Measurements from ENCODE around the gene OTOG. TPM values are rescaled to one million over a fixed set of nuclear protein-coding genes. Genes with fewer than 3 reads are reported as not detected.
"Not testable (repeated sequence)": the region's sequence is repeated elsewhere in the genome, so short reads cannot be mapped to it uniquely, and the experiment has no call there.

Gene OTOG
- total RNA-seq, 1 donor, result not detected

DNA sequence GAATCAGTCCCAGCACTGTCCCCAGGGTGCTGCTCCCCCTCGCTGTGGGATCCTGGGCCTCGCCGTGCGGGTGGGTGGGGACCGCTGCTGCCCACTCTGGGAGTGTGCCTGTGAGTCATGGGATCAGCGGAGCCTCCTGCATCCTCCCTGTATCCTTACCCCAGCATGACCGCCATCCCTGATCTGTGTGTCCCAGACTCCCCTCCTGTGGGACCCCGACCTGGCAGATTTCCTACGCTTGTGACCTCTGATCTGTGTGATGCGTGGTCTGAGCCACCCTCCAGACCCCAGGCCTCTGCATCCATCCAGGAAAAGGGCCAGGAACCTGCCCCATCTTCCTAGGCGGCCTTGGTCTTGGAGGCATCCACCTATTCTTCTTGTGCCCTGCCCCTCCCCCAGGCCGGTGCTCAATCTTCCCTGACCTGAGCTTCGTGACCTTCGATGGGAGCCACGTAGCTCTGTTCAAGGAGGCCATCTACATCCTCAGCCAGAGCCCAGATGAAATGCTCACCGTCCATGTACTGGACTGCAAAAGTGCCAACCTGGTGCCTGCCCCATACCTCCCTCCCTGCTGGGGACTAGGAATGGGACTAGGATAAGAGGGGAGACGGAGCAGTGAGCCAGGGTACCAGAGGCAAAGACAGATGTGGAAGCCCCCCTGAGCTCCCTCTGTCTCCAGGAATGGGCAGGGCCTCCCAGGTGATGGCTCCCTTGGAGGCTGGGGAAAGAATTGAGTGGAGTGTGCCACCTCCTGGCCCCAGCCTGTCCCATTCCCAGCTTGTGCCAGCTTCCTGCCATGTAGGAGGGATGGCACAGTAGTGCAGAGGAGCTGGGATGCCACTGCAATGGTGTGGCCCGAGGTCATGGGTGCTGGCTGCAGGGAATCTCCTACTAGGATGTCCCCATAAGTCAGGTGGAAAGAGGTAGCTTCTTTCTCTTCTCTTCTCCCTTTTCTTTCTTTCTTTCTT, 65.4 kb downstream of the OTOG start:
- DNase-seq (ENCODE audit: low read depth in 2 of 3, low spot score in 2 of 3), result no peak

- DNase-seq (ENCODE audit: low read depth in 2 of 3, low spot score in 2 of 3), result no peak
These were observed 66.4 kb downstream of the OTOG start for GRCh38 chr11:17613428-17613962.

GRCh38 chr11:17613983-17614382, 66.9 kb downstream of the OTOG start:
- no peak for DNase-seq (ENCODE audit: low read depth in 2 of 3, low spot score in 2 of 3)

DNA sequence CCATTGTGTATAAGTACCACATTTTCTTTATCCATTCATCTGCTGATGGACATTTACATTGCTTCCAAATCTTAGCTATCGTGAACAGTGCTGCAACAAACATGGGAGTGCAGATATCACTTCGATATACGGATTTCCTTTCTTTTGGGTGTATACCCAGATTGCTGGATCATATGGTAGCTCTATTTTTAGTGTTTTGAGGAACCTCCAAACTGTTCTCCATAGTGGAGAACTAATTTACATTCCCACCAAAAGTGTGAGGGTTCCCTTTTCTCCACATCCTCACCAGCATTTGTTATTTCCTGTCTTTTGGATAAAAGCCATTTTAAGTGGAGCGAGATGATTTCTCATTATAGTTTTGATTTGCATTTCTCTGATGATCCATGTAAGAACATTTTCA, 75.7 kb downstream of the OTOG start:
- not testable (repeated sequence) for DNase-seq (ENCODE audit: low read depth in 2 of 3, low spot score in 2 of 3)

- DNase-seq (ENCODE audit: low read depth in 2 of 3, low spot score in 2 of 3), result no peak
These were observed 82.1 kb downstream of the OTOG start for GRCh38 chr11:17629113-17629512.

DNA sequence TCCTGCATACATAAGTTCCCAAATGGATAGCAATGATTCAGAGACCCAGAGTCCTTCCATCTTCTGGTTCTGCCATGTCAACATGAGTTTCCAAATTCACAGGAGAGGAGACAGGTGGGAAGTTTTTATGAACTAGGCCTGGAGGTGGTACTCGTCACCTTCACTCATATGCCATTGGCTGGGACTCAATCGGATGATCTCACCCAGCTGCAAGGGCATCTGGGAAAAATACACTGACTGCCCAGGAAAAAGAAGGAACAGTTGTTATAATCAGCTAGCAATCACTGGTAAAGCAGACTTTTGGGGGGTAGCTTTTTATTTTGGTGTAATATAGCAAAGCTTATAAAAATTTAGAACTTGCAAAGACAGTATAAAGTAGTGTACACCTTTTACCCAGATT, 83.9 kb downstream of the OTOG start:
- DNase-seq (ENCODE audit: low read depth in 2 of 3, low spot score in 2 of 3), result no peak

DNA sequence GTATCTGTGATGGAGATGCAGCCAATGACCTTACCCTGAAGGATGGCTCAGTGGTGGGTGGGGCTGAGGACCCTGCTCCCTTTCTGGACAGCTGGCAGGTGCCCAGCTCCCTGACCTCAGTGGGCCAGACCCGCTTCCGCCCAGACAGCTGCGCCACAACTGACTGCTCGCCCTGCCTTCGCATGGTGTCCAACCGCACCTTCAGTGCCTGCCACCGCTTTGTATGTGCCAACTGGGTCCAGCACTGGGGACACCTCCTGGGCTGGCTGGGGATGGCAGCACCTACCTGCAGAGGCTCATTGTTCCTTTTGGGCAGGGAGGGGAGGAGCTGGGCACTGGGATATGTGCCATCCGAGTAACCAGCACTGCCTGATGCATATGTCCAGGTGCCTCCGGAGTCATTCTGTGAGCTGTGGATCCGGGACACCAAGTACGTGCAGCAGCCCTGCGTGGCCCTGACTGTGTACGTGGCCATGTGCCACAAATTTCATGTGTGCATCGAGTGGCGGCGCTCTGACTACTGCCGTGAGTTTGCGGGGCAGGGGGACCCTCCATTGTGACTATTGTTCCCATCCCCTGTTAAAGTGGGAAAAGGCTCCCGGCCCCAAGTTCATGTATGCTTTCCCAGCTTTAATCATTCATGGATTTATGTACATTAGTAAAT, 84.8 kb downstream of the OTOG start:
- DNase-seq (ENCODE audit: low read depth in 2 of 3, low spot score in 2 of 3), result no peak

DNA sequence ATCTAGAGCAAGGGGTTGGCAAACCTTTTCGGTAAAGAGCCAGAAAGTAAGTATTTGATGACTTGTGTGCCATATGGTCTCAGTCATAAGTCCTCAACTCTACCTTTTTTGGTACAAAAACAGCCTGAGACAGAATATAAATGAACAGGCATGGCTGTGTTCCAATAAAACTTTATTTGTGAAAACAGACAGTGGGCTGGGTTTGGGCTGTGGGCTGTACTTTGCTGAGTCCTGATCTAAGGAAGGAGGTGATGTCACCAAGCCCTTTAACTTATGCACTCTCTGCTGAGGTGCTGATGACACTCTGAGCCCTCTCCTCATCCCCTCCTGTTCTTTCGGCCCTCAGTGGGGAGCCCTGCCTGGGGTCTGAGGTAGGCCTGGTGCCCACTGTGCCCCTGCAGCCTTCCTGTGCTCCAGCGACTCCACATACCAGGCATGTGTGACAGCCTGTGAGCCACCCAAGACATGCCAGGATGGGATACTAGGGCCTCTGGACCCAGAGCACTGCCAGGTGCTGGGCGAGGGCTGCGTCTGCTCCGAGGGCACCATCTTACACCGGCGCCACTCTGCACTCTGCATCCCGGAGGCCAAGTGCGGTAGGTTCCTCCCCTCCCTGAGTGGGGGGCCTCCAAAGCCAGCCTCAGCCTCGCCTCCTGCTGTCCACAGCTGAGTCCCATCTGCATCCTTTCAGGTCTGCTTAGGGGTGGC, 86.4 kb downstream of the OTOG start:
- DNase-seq (ENCODE audit: low read depth in 2 of 3, low spot score in 2 of 3), result no peak

- no peak for DNase-seq (ENCODE audit: low read depth in 2 of 3, low spot score in 2 of 3)
These were observed 87.1 kb downstream of the OTOG start for GRCh38 chr11:17633987-17634775.

GRCh38 chr11:17634776-17635550, 87.9 kb downstream of the OTOG start:
- DNase-seq (ENCODE audit: low read depth in 2 of 3, low spot score in 2 of 3), result no peak

GRCh38 chr11:17635551-17635938, 88.5 kb downstream of the OTOG start:
- no peak for DNase-seq (ENCODE audit: low read depth in 2 of 3, low spot score in 2 of 3)

DNA sequence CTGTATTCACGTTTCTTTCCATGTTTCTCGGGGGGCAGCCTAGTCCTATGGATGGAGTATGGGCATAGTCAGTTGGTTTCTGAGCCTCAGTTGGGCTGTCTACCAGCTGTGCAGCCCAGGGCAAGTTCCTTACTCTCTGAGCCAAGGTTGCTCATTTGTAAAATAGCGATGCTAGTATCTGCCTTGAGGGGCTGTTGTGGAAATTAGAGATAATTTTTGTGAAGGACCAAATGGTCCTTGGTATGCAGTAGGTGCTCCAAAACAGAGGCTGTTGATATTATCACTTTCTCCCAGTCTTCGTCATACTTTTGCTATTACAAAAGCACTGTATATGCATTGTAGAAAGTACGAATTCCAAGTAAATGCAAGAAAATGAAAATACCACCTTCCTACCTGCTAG, 89.7 kb downstream of the OTOG start:
- no peak for DNase-seq (ENCODE audit: low read depth in 2 of 3, low spot score in 2 of 3)

DNA sequence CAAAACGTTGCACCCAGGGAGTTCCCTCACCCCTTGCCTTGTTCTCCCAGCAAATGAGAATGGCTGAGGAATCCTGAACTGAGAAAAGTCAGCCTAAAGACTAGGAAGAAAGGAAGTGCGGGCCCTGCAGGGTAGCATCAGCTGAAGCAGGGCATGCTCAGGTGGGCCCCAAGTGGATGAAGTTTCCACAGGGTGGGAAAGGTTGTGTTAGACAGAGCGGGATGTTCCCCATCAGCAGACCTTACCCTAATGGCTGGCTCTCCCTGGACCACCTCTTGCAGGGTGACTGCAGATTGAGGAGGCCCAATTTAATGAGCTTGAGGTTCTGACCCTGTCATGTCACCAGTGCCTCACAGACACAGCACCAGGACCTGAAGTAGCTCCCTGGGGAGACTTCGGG, 90.8 kb downstream of the OTOG start:
- DNase-seq (ENCODE audit: low read depth in 2 of 3, low spot score in 2 of 3), result no peak

- DNase-seq (ENCODE audit: low read depth in 2 of 3, low spot score in 2 of 3), result no peak
These were observed 91.3 kb downstream of the OTOG start for GRCh38 chr11:17638311-17638710.

DNA sequence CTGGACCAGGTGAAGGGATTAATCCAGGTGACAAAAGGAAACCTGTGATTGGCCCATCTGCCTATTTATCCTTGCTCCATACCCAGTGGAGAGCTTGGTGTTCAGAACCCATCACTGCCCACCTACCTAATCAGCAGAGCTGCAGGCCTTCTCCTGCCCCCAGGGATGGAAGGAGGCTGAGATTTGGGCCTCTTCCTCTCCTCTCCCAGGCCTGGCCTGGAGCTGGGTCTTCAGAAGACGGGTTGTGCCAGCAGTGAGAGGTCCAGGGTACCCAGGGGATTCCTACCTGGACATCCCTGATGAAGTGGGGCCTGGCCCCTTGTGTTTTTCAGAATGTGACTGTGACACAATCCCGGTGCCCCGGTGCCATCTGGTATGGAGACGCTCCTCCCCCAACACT, 92.0 kb downstream of the OTOG start:
- no peak for DNase-seq (ENCODE audit: low read depth in 2 of 3, low spot score in 2 of 3)

GRCh38 chr11:17639781-17640180, 92.7 kb downstream of the OTOG start:
- DNase-seq (ENCODE audit: low read depth in 2 of 3, low spot score in 2 of 3), result no peak

GRCh38 chr11:17640493-17641164, 93.6 kb downstream of the OTOG start:
- no peak for DNase-seq (ENCODE audit: low read depth in 2 of 3, low spot score in 2 of 3)

DNA sequence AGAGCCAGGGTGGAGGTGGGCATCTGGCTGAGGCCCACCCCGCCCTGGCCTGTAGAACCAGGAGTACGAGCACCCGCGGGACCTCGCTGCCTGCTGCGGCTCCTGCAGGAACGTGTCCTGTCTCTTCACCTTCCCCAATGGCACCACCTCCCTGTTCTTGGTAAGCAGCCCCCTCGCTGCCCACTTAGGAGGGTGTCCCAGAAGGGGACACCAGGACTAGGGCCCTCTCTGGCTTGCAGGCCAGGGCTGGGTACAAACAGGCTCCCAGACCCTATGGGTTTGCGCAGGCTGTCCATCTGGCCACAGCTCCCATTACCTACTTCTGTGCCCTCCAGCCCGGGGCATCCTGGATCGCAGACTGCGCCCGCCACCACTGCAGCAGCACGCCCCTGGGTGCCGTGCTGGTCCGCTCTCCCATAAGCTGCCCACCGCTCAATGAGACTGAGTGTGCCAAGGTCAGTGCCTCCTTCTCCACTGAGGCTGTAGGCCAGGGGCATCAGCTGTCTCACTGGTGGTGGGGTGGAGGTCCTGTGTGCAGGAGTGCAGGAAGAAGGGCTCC, 94.8 kb downstream of the OTOG start:
- DNase-seq (ENCODE audit: low read depth in 2 of 3, low spot score in 2 of 3), result no peak

DNA sequence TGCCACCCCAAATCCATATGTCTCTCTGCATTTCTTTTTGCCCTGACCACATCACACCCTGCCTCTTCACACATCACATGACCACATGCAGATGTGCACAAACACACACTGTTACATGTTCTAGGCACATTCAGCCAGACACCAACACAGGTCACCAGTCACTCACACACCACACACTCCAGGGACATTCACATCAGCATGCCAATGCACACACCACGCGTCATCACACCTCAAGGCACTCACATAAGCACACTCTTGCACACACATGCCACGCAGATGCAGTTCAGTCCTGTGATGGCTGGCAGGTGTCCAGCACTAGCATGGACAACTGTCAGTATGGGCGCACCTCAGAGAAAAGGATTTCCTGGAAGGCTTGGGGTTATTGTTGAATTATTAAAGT, 95.3 kb downstream of the OTOG start:
- DNase-seq (ENCODE audit: low read depth in 2 of 3, low spot score in 2 of 3), result no peak
